ENCODE results near the gene EHBP1. TPM values are rescaled to one million over a fixed set of nuclear protein-coding genes. Genes with fewer than 3 reads are reported as not detected.

The EHBP1 gene
- total and polyA plus RNA-seq, 4 donors, result 59.2 to 108 (median 83.2) TPM

DNA sequence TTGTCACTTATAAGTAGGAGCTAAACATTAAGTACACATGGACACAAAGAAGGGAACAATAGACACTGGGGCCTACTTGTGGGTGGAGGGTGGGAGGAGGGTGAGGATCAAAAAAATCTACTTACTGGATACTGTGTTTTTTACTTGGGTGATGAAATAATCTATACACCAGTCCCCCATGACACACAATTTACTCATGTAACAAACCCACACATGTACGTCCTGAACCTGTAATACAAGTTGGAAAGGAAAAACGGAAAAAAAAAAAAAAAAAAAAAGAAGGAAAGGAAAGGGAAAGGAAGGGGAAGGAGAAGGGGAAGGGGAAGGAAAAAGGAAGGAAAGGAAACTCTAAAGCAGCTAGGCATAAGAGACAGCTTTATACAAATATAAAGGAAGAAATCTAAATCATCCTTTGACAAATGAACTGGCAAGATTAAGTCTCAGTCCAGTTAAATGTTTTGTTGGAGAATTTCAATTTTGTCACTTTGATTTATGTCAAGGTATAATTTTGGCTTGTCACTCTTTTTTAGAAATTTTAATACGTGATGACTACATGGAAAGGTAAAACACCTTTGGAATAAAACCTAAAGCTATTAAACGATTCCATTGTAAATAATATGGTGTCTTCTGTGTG is 175.8 kb downstream of the EHBP1 start:
- no CpG with 5 or more reads among the region's 4 CpGs for WGBS (ENCODE audit: insufficient coverage)
- no peak for DNase-seq (ENCODE audit: low read depth in 4 of 6, low spot score in 6 of 6)
- Histone ChIP-seq H3K4me3 (ENCODE audit: low read depth, low read length) (no peak overlapping the region), H3K36me3 (ENCODE audit: control insufficient read depth, insufficient read depth, low read length) (peaks cover 4% of the 10 kb centered on the region), H3K4me1 (ENCODE audit: control insufficient read depth, insufficient read depth, low read length) (no peaks in the 10 kb centered on the region), H3K9me3 (ENCODE audit: control insufficient read depth, insufficient read depth, low read length) (peaks cover 5% of the 10 kb centered on the region), H3K27me3 (ENCODE audit: control insufficient read depth, insufficient read depth, low read length) (no peaks in the 10 kb centered on the region), H3K27ac (ENCODE audit: low read depth, low read length) (no peak overlapping the region)

DNA sequence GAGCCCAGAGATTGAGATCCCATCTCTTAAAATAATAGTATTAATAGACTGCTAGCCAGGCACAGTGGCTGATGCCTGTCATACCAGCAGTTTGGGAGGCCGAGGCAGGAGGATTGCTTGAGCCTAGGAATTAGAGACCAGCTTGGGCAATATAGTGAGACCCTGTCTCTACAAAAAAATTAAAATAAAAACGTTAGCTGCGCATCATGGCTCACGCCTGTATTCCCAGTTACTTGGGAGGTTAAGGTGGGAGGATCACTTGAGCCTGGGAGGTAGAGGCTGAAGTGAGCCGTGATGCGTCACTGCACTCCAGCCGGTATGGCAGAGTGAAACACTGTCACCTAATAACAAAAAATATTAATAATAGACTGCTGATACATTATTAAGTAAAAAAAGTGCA is 178.1 kb downstream of the EHBP1 start:
- no peak for DNase-seq (ENCODE audit: low read depth in 4 of 6, low spot score in 6 of 6)
- H3K27me3 ChIP-seq (ENCODE audit: control insufficient read depth, insufficient read depth, low read length), result no peaks in the 10 kb centered on the region
- H3K36me3 ChIP-seq (ENCODE audit: control insufficient read depth, insufficient read depth, low read length), result peaks cover 4% of the 10 kb centered on the region
- H3K4me3 ChIP-seq (ENCODE audit: low read depth, low read length), result no peak overlapping the region
- no peak overlapping the region for H3K27ac ChIP-seq (ENCODE audit: low read depth, low read length)
- H3K4me1 ChIP-seq (ENCODE audit: control insufficient read depth, insufficient read depth, low read length), result no peaks in the 10 kb centered on the region
- peaks cover 2% of the 10 kb centered on the region for H3K9me3 ChIP-seq (ENCODE audit: control insufficient read depth, insufficient read depth, low read length)
- WGBS (ENCODE audit: insufficient coverage), result no CpG with 5 or more reads among the region's 7 CpGs

DNA sequence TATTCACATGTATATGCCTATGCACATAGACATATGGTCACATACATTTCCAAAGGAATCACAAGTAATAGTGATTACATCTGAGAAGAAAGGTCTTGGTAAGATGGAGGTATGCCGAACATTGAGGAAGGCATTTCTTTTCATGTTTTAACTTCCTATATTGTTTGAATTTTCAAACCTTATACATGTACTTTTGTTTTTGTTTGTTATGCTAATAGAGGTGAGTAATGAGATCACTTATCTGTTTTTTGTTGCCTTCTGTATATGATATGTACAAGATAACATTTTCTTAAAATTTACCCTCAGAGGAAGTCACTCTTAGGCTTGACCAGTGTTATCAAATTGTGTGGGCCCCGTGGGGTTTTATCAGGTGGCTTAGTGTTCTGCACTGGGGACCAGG is 178.6 kb downstream of the EHBP1 start:
- no CpG with 5 or more reads among the region's 2 CpGs for WGBS (ENCODE audit: insufficient coverage)
- DNase-seq (ENCODE audit: low read depth in 4 of 6, low spot score in 6 of 6), result no peak
- H3K4me3 ChIP-seq (ENCODE audit: low read depth, low read length), result no peak overlapping the region
- no peak overlapping the region for H3K27ac ChIP-seq (ENCODE audit: low read depth, low read length)
- H3K36me3 ChIP-seq (ENCODE audit: control insufficient read depth, insufficient read depth, low read length), result peaks cover 4% of the 10 kb centered on the region
- H3K9me3 ChIP-seq (ENCODE audit: control insufficient read depth, insufficient read depth, low read length), result peaks cover 2% of the 10 kb centered on the region
- no peaks in the 10 kb centered on the region for H3K4me1 ChIP-seq (ENCODE audit: control insufficient read depth, insufficient read depth, low read length)
- no peaks in the 10 kb centered on the region for H3K27me3 ChIP-seq (ENCODE audit: control insufficient read depth, insufficient read depth, low read length)

DNA sequence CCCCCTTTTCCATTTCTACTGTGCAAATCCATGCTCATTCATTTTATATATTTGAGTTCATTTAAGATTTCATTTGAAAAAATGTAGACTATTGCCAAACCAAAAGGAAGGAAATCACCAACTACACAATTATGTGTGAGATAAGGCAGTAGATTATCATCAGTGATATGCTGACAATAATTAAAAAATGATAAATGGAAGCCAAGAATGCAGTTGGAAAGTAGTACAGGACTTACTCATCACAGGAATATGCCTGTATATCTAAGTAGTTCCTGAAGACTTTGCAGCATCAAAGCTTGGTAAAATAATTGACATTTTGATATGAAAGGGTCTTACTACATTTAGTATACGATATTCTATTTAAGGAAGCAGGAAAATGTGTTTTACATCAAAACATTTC is 179.0 kb downstream of the EHBP1 start:
- no CpG with 5 or more reads among the region's 1 CpG for WGBS (ENCODE audit: insufficient coverage)
- Histone ChIP-seq H3K36me3 (ENCODE audit: control insufficient read depth, insufficient read depth, low read length) (no peaks in the 10 kb centered on the region), H3K4me3 (ENCODE audit: low read depth, low read length) (no peak overlapping the region), H3K9me3 (ENCODE audit: control insufficient read depth, insufficient read depth, low read length) (peaks cover 2% of the 10 kb centered on the region), H3K27me3 (ENCODE audit: control insufficient read depth, insufficient read depth, low read length) (no peaks in the 10 kb centered on the region), H3K4me1 (ENCODE audit: control insufficient read depth, insufficient read depth, low read length) (no peaks in the 10 kb centered on the region), H3K27ac (ENCODE audit: low read depth, low read length) (no peak overlapping the region)
- DNase-seq (ENCODE audit: low read depth in 4 of 6, low spot score in 6 of 6), result no peak

DNA sequence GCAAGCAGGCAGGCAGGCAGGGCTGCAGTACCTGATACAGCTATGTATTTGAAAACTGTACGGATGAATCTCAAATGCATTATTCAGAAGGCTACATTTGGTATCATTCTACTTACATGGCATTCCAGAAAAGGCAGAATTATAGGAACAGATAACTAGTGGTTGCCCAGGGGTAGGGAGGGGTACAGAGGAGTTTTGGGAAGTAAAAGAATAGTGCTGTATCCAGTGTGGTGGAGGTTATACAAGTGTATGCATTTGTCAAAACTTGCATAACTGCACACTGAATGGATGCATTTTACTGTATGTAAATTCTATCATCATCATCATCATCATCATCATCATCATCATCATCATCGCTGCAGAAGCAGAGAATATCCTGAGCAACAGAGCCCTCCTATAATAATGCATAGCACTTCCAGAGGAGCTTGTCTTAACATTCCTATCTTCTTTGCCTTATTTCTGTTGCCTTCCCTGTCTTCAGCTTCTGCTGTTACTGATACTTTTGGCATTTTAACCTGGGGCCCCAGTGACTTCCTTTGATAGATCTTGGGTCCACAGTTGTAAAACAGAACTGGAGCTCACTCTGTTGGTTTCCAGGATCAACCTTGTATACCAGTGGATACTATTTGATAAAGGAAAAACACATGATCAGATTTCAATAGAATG is 189.6 kb downstream of the EHBP1 start:
- H3K27me3 ChIP-seq (ENCODE audit: control insufficient read depth, insufficient read depth, low read length), result no peaks in the 10 kb centered on the region
- DNase-seq (ENCODE audit: low read depth in 4 of 6, low spot score in 6 of 6), result no peak
- H3K9me3 ChIP-seq (ENCODE audit: control insufficient read depth, insufficient read depth, low read length), result no peaks in the 10 kb centered on the region
- 100% methylated on average over 1 of the region's 2 CpGs for WGBS (ENCODE audit: insufficient coverage)
- no peak overlapping the region for H3K4me3 ChIP-seq (ENCODE audit: low read depth, low read length)
- no peak overlapping the region for H3K27ac ChIP-seq (ENCODE audit: low read depth, low read length)
- no peaks in the 10 kb centered on the region for H3K36me3 ChIP-seq (ENCODE audit: control insufficient read depth, insufficient read depth, low read length)
- no peaks in the 10 kb centered on the region for H3K4me1 ChIP-seq (ENCODE audit: control insufficient read depth, insufficient read depth, low read length)

DNA sequence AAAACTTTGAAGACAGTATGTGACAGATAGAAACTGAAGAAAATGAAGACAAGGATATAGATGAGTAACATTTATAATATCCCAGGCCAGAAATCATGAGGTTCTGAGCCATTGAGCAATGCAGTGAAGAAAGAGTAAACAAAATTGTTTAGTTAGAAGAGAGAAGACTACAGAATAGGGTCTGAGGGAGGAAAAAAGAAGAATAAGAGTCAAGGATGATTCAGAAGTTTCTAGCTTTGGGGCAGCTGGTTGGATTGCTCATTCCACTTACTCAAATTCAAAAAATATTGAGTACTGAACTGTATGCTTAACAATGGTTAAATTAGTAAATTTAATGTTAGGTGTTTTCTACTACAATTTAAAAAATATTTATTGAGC is 190.1 kb downstream of the EHBP1 start:
- no peak for DNase-seq (ENCODE audit: low read depth in 4 of 6, low spot score in 6 of 6)
- H3K9me3 ChIP-seq (ENCODE audit: control insufficient read depth, insufficient read depth, low read length), result no peaks in the 10 kb centered on the region
- H3K36me3 ChIP-seq (ENCODE audit: control insufficient read depth, insufficient read depth, low read length), result no peaks in the 10 kb centered on the region
- no peaks in the 10 kb centered on the region for H3K4me1 ChIP-seq (ENCODE audit: control insufficient read depth, insufficient read depth, low read length)
- H3K4me3 ChIP-seq (ENCODE audit: low read depth, low read length), result no peak overlapping the region
- no peak overlapping the region for H3K27ac ChIP-seq (ENCODE audit: low read depth, low read length)
- H3K27me3 ChIP-seq (ENCODE audit: control insufficient read depth, insufficient read depth, low read length), result no peaks in the 10 kb centered on the region

DNA sequence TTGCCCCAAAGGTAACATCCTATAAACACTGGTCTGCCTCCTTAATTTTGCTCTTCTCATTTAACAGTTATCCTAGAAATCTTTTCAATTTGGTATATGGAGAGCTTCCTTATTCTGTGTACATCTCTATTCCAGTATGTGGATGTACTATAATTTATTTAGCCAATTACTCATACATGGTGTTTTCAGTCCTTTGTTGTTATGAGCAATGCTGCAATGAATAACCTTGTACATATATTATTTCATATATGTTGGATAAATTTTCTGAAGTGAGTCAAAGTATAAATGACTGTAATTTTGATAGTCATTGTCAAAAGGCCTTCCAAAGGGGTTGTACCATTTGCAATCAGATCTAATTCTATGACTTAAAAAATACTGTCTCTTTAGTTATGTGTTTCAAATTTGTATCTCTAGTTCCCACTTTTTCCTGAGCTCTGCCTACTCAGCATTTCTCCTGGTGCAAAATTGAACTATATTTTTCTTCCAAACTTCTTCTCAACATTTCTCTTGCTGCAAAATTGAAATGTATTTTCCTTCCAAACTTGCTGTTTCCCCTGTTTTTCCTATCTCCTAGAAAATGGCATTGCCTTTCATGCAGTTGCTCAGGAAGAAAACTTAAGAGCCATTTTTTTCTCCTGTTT is 191.8 kb downstream of the EHBP1 start:
- no peak overlapping the region for H3K4me3 ChIP-seq (ENCODE audit: low read depth, low read length)
- H3K27me3 ChIP-seq (ENCODE audit: control insufficient read depth, insufficient read depth, low read length), result no peaks in the 10 kb centered on the region
- no peak for DNase-seq (ENCODE audit: low read depth in 4 of 6, low spot score in 6 of 6)
- H3K9me3 ChIP-seq (ENCODE audit: control insufficient read depth, insufficient read depth, low read length), result no peaks in the 10 kb centered on the region
- no peak overlapping the region for H3K27ac ChIP-seq (ENCODE audit: low read depth, low read length)
- H3K4me1 ChIP-seq (ENCODE audit: control insufficient read depth, insufficient read depth, low read length), result no peaks in the 10 kb centered on the region
- H3K36me3 ChIP-seq (ENCODE audit: control insufficient read depth, insufficient read depth, low read length), result no peaks in the 10 kb centered on the region

DNA sequence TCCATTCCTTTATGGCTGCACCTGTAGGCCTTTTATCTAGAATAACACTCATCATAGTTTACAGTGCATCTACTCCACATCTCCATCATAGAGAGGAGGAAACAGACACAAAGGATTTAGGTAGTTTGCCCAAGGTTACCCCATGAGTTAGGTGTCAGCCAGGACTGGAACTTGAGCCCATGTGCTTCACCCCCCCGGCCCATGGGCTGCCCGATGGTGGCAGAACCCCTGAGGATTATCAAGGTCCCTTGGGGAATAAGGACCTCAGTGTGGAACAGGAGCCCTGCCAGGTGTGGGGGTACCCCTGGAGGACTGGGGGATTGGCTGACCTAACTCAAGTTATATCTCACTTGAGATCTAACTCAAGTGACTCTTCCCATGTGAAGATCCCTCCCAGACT is 198.8 kb downstream of the EHBP1 start:
- Histone ChIP-seq H3K4me3 (ENCODE audit: low read depth, low read length) (no peak overlapping the region), H3K9me3 (ENCODE audit: control insufficient read depth, insufficient read depth, low read length) (no peaks in the 10 kb centered on the region), H3K36me3 (ENCODE audit: control insufficient read depth, insufficient read depth, low read length) (no peaks in the 10 kb centered on the region), H3K27me3 (ENCODE audit: control insufficient read depth, insufficient read depth, low read length) (no peaks in the 10 kb centered on the region), H3K4me1 (ENCODE audit: control insufficient read depth, insufficient read depth, low read length) (no peaks in the 10 kb centered on the region), H3K27ac (ENCODE audit: low read depth, low read length) (no peak overlapping the region)
- 100% methylated on average over 1 of the region's 2 CpGs for WGBS (ENCODE audit: insufficient coverage)
- no peak for DNase-seq (ENCODE audit: low read depth in 4 of 6, low spot score in 6 of 6)

DNA sequence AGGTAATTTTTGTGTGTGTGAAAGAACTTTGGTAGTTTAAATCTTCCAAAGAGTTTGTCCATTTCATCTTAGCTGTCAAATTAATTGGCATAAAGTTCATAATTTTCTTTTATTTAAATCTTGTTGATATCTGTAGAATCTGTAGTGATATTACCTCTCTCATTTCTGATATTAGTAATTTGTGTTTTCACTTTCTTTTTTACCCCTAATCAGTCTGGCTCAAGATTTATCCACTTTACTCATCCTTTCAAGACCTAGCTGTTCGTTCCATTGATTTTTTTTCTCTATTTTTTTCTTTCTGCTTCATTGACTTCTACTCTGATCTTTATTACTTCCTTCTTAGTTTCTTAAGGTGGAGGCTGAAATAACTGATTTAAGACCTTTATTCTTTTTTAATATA is 202.6 kb downstream of the EHBP1 start:
- no peaks in the 10 kb centered on the region for H3K36me3 ChIP-seq (ENCODE audit: control insufficient read depth, insufficient read depth, low read length)
- H3K4me3 ChIP-seq (ENCODE audit: low read depth, low read length), result no peak overlapping the region
- no peaks in the 10 kb centered on the region for H3K9me3 ChIP-seq (ENCODE audit: control insufficient read depth, insufficient read depth, low read length)
- no peaks in the 10 kb centered on the region for H3K4me1 ChIP-seq (ENCODE audit: control insufficient read depth, insufficient read depth, low read length)
- no CpG with 5 or more reads among the region's 1 CpG for WGBS (ENCODE audit: insufficient coverage)
- H3K27me3 ChIP-seq (ENCODE audit: control insufficient read depth, insufficient read depth, low read length), result no peaks in the 10 kb centered on the region
- no peak for DNase-seq (ENCODE audit: low read depth in 4 of 6, low spot score in 6 of 6)
- H3K27ac ChIP-seq (ENCODE audit: low read depth, low read length), result no peak overlapping the region

DNA sequence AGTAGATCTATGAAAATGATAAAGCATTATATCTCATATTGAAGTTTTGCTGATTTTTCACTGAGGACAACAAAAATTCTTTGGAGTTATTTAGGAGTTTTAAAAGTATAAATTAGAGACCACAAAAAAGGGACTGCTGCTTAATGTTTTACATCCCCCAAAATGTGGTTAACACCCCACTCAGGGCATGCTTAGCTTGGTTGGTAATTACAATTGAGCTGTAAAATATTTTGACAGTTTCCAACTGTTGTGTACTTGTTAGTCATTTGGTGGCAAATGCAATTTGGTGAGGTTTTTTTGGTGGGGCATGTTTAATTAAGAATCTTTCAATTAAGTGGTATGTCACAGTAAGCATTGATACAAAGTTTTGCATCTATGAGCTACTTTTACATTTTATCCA is 207.8 kb downstream of the EHBP1 start:
- Histone ChIP-seq H3K4me1 (ENCODE audit: control insufficient read depth, insufficient read depth, low read length) (no peaks in the 10 kb centered on the region), H3K36me3 (ENCODE audit: control insufficient read depth, insufficient read depth, low read length) (no peaks in the 10 kb centered on the region), H3K27me3 (ENCODE audit: control insufficient read depth, insufficient read depth, low read length) (no peaks in the 10 kb centered on the region), H3K9me3 (ENCODE audit: control insufficient read depth, insufficient read depth, low read length) (no peaks in the 10 kb centered on the region), H3K4me3 (ENCODE audit: low read depth, low read length) (no peak overlapping the region), H3K27ac (ENCODE audit: low read depth, low read length) (no peak overlapping the region)
- peak in 1 of 6 donors; percentile 5 for DNase-seq (ENCODE audit: low read depth in 4 of 6, low spot score in 6 of 6)
